ENCODE data around the gene F2R.

The F2R gene

GRCh38 chr5:76682387-76682786, 33.5 kb upstream of the F2R start:
- Histone ChIP-seq H3K4me2 (ENCODE audit: low read length) (no peak overlapping the region), H3K36me3 (replicated peaks; ENCODE audit: low read depth, low read length) (no peaks in the 10 kb centered on the region), H3K4me3 (ENCODE audit: low read length) (no peak overlapping the region), H2AFZ (ENCODE audit: low read depth, low read length) (no peak overlapping the region), H3K79me2 (ENCODE audit: low read length) (no peaks in the 10 kb centered on the region), H3K4me1 (ENCODE audit: low read length) (peaks cover 17% of the 10 kb centered on the region), H3K27ac (ENCODE audit: low read length) (no peak overlapping the region), H3K9ac (ENCODE audit: low read length) (no peak overlapping the region), H3K27me3 (ENCODE audit: low read depth, low read length) (no peaks in the 10 kb centered on the region), H4K20me1 (ENCODE audit: insufficient read depth, low read length) (no peaks in the 10 kb centered on the region), H3K9me3 (ENCODE audit: insufficient read depth, low read length) (no peaks in the 10 kb centered on the region)
- TF ChIP-seq EZH2phosphoT487 (IDR thresholded peaks at IDR 0.05; ENCODE audit: low read depth) (no peak), CTCF (IDR thresholded peaks at IDR 0.05; ENCODE audit: low read depth, low read length) (no peak)

GRCh38 chr5:76683816-76684731, 31.9 kb upstream of the F2R start:
- Histone ChIP-seq H3K79me2 (ENCODE audit: low read length) (no peaks in the 10 kb centered on the region), H3K4me3 (ENCODE audit: low read length) (no peak overlapping the region), H3K9ac (ENCODE audit: low read length) (no peak overlapping the region), H3K4me2 (ENCODE audit: low read length) (no peak overlapping the region), H2AFZ (ENCODE audit: low read depth, low read length) (no peak overlapping the region), H3K27me3 (ENCODE audit: low read depth, low read length) (no peaks in the 10 kb centered on the region), H4K20me1 (ENCODE audit: insufficient read depth, low read length) (no peaks in the 10 kb centered on the region), H3K27ac (ENCODE audit: low read length) (no peak overlapping the region), H3K36me3 (replicated peaks; ENCODE audit: low read depth, low read length) (no peaks in the 10 kb centered on the region), H3K4me1 (ENCODE audit: low read length) (peaks cover 5% of the 10 kb centered on the region), H3K9me3 (ENCODE audit: insufficient read depth, low read length) (no peaks in the 10 kb centered on the region)
- TF ChIP-seq CTCF (IDR thresholded peaks at IDR 0.05; ENCODE audit: low read depth, low read length) (no peak), EZH2phosphoT487 (IDR thresholded peaks at IDR 0.05; ENCODE audit: low read depth) (no peak)

GRCh38 chr5:76684756-76685519, 31.0 kb upstream of the F2R start:
- no peak overlapping the region for H2AFZ ChIP-seq (ENCODE audit: low read depth, low read length)

More at GRCh38 chr5:76684756-76685519, 31.0 kb upstream of the F2R start:
- Histone ChIP-seq H3K9ac (ENCODE audit: low read length) (no peak overlapping the region), H3K4me1 (ENCODE audit: low read length) (peaks cover 4% of the 10 kb centered on the region), H3K27me3 (ENCODE audit: low read depth, low read length) (no peaks in the 10 kb centered on the region), H3K79me2 (ENCODE audit: low read length) (no peaks in the 10 kb centered on the region), H3K27ac (ENCODE audit: low read length) (no peak overlapping the region), H4K20me1 (ENCODE audit: insufficient read depth, low read length) (no peaks in the 10 kb centered on the region), H3K9me3 (ENCODE audit: insufficient read depth, low read length) (no peaks in the 10 kb centered on the region), H3K4me2 (ENCODE audit: low read length) (no peak overlapping the region), H3K4me3 (ENCODE audit: low read length) (no peak overlapping the region), H3K36me3 (replicated peaks; ENCODE audit: low read depth, low read length) (no peaks in the 10 kb centered on the region)
- TF ChIP-seq CTCF (IDR thresholded peaks at IDR 0.05; ENCODE audit: low read depth, low read length) (no peak), EZH2phosphoT487 (IDR thresholded peaks at IDR 0.05; ENCODE audit: low read depth) (no peak)

Measured in OCI-LY3 (cell line).